Cardiac muscle cell (in vitro differentiated cells and primary cell): ENCODE data around the gene SV2A. TPM values are rescaled to one million over a fixed set of nuclear protein-coding genes. Genes with fewer than 3 reads are reported as not detected.
"Not testable (repeated sequence)": the region's sequence is repeated elsewhere in the genome, so short reads cannot be mapped to it uniquely, and the experiment has no call there.

Experiments used
- DNase-seq, 2 donors: peaks; one replicate each; pipeline versions ENCODE4 v3.0.0 to v3.0.0-alpha.2; 2010 to 2017; ENCODE audit warnings: low read depth in 1 of 2, low spot score in 1 of 2
- H3K27ac ChIP-seq: fragments of 200-600 bp; sonication (generic); 2 replicates; pipeline ENCODE4 v1.5.1; 2016
- H3K27me3 ChIP-seq: fragments of 200-600 bp; sonication (generic); 2 replicates; pipeline ENCODE4 v1.6.0; 2016; ENCODE audit warnings: control low read depth
- H3K36me3 ChIP-seq: fragments of 200-600 bp; sonication (generic); 2 replicates; pipeline ENCODE4 v1.5.1; 2016; ENCODE audit warnings: control low read depth
- H3K4me1 ChIP-seq: fragments of 200-600 bp; sonication (generic); 2 replicates; pipeline ENCODE4 v1.8.1; 2017; ENCODE audit warnings: low read depth, mild to moderate bottlenecking, mixed run types
- H3K4me3 ChIP-seq: fragments of 200-600 bp; sonication (generic); 2 replicates; pipeline ENCODE4 v1.5.1; 2016; ENCODE audit warnings: mild to moderate bottlenecking
- H3K9me3 ChIP-seq: fragments of 200-600 bp; sonication (generic); 2 replicates; pipeline ENCODE4 v1.5.1; 2017; ENCODE audit warnings: low read depth, mild to moderate bottlenecking, control low read depth
- polyA plus RNA-seq: library from polyadenylated mRNA; unstranded; fragments of >200 nt; fragmentation: Nextera tagmentation; extraction: Ambion mirVana; gene quantifications from 2 replicates; pipeline ENCODE4 v1.2.1, GENCODE V29; 2016
- total RNA-seq: library from RNA; depleted of rRNA; stranded (reverse); fragments of >200 nt; gene quantifications from 2 replicates; pipeline ENCODE4 v1.2.3, GENCODE V29; 2016
- TF ChIP-seq, protein P1 (sequence below): IDR thresholded peaks from 2 replicates; pipeline ENCODE4 v1.5.1; 2012; ENCODE audit warnings: low read depth, mild to moderate bottlenecking, low read length

SV2A gene
- total and polyA plus RNA-seq, 2 experiments from 2014 or later, result 19.2 to 23.3 TPM

DNA sequence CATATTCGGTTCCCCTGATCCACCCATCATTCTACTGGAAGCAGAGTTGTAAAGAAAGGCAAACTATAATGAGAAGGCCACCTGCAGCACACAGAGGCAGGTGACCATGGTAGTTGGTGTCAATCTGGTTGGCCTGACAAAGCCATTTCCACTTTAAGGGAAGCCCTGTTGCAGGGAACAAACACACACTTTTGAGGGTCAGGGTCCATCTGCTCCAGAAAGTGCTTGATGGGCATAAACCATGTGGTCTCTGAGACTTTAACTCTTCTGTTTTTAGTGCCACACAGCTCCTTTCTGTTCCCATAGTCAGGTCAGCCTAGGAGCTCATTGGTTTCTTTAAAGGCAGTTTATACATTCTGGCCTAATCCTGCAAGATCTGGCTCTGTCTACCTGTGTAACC is 35.8 kb downstream of the SV2A start:
- no peak for DNase-seq
- H3K4me3 ChIP-seq, result no peak overlapping the region
- no peaks in the 10 kb centered on the region for H3K27me3 ChIP-seq
- no peaks in the 10 kb centered on the region for H3K4me1 ChIP-seq
- no peaks in the 10 kb centered on the region for H3K36me3 ChIP-seq
- no peak overlapping the region for H3K27ac ChIP-seq
- TF ChIP-seq, protein P1, sequence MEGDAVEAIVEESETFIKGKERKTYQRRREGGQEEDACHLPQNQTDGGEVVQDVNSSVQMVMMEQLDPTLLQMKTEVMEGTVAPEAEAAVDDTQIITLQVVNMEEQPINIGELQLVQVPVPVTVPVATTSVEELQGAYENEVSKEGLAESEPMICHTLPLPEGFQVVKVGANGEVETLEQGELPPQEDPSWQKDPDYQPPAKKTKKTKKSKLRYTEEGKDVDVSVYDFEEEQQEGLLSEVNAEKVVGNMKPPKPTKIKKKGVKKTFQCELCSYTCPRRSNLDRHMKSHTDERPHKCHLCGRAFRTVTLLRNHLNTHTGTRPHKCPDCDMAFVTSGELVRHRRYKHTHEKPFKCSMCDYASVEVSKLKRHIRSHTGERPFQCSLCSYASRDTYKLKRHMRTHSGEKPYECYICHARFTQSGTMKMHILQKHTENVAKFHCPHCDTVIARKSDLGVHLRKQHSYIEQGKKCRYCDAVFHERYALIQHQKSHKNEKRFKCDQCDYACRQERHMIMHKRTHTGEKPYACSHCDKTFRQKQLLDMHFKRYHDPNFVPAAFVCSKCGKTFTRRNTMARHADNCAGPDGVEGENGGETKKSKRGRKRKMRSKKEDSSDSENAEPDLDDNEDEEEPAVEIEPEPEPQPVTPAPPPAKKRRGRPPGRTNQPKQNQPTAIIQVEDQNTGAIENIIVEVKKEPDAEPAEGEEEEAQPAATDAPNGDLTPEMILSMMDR, result no peak
- no peaks in the 10 kb centered on the region for H3K9me3 ChIP-seq

DNA sequence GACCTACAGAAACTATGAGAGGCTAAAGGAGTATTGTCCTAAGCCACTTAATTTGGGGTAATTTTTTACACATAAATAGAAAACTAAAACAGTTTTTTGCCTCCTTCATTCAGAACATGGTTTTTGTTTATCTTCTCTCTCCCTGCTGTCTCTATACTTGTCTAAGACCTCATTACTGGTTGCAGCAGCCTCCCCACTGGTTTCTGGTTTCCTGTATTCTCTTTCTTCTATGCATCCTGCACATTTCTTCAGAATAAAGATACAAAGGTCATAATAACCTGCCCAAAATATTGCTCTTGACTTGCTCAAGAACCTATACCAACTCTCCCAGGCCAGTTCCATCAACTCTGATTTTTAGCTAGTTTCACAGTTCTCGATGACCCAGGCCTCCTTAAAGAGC is 38.1 kb downstream of the SV2A start:
- no peaks in the 10 kb centered on the region for H3K4me1 ChIP-seq
- no peak for DNase-seq
- H3K36me3 ChIP-seq, result no peaks in the 10 kb centered on the region
- H3K9me3 ChIP-seq, result no peaks in the 10 kb centered on the region
- H3K4me3 ChIP-seq, result no peak overlapping the region
- TF ChIP-seq, protein P1, result no peak
- no peak overlapping the region for H3K27ac ChIP-seq
- no peaks in the 10 kb centered on the region for H3K27me3 ChIP-seq

DNA sequence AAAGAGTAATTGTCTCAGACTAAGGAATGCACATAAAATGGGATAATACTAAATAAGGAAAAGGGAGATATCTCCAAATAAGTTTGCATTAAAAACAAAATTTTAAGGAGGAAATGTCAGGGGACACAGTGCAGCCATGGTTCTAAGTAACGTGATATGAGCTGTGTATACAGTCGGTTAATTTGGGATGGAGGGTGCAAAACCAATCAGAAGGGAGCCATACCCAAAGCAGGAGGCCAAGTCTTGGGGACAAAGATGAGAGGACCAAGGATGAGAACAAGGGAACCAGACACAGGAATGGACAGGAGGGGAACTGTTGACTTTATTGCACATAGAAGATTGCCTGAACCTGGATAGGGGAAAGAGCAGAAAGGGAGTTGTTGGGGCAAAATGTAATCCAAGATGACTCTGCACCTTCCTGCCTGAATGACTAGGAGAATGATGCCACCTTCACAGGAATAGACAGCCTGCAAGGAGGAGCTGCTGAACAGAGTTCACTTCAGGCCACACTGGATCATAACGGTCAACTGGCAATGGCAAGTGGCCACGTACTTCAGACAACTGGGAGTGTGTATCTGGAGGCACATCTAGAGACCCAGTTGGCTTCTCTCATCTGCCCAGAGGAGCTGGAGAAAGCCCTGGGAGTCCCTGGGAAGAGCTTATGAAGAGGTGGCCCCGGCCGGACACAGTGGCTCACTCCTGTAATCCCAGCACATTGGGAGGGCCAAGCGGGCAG is 40.3 kb downstream of the SV2A start:
- no peak for DNase-seq
- TF ChIP-seq, protein P1, result no peak
- no peak overlapping the region for H3K4me3 ChIP-seq
- H3K27ac ChIP-seq, result no peak overlapping the region
- no peaks in the 10 kb centered on the region for H3K4me1 ChIP-seq
- no peaks in the 10 kb centered on the region for H3K9me3 ChIP-seq
- no peaks in the 10 kb centered on the region for H3K36me3 ChIP-seq
- H3K27me3 ChIP-seq, result no peaks in the 10 kb centered on the region

DNA sequence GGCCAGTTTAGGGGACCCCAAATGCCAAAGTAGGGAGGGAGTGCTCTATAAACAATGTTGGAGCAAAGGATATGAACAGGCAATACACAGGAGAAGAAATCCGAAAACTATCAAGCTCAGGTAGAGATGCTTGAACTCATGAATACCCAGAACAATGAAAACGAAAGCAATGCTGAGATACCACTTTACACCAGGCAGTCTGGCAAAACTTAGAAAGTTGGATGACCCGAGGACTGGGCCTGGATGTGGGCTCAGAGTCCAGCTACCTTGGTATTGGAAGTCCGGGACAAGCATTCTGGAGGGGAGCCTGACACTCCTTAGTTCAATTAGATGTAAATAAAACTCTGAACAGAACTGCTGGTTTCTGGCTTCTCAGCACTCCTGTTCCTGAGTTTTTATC is 44.6 kb downstream of the SV2A start:
- not testable (repeated sequence) for H3K27me3 ChIP-seq, H3K4me3 ChIP-seq, H3K27ac ChIP-seq, H3K36me3 ChIP-seq, H3K9me3 ChIP-seq, H3K4me1 ChIP-seq, DNase-seq

DNA sequence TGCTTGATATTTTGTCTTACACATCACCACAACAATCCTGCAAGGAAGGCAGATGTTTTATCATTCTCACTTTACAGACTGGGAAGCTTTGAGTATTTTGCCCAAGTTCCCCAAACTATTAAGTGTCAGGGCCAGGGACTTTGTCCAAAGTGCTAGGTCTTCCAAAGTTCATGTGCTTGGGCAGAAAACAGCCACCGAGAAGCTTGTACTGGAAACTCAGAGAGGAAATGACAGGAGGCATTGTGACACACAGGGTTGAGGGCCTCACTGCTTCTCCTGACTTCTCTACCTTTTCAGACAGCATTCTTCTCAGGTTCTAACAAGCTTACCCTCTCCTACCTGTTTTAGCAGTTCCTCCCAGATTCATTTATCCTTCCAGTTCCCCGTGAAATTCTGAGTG is 50.8 kb downstream of the SV2A start:
- not testable (repeated sequence) for H3K4me3 ChIP-seq, H3K4me1 ChIP-seq, H3K27me3 ChIP-seq, DNase-seq, H3K36me3 ChIP-seq, H3K9me3 ChIP-seq, H3K27ac ChIP-seq

DNA sequence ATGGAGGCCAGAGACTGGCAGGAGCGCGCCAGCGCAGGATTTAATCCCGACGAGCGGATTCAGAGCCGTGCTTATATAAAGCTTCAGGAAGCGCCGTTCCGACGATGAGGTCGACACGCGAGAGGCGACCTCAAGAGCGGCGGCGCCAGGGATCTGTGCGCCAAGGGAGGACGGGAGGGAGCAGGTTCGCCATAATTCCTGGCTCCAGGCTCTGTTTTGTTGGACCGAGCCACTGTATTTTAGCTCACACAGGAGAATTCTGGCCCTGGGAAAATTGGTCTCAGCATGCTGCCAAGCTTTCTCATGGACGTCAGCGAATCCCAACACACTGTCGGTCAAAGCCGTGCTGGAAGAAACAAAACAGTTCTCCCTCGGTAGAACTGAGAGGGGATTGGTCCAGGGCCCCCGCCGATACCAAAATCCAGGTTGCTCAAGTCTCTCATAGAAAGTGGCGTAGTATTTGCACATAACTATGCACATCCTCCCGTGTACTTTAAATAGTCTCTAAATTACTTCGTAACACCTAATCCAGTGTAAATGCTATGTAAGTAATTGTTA is 56.1 kb downstream of the SV2A start:
- not testable (repeated sequence) for H3K4me3 ChIP-seq, H3K9me3 ChIP-seq, H3K36me3 ChIP-seq, H3K27ac ChIP-seq, H3K4me1 ChIP-seq, DNase-seq, H3K27me3 ChIP-seq

DNA sequence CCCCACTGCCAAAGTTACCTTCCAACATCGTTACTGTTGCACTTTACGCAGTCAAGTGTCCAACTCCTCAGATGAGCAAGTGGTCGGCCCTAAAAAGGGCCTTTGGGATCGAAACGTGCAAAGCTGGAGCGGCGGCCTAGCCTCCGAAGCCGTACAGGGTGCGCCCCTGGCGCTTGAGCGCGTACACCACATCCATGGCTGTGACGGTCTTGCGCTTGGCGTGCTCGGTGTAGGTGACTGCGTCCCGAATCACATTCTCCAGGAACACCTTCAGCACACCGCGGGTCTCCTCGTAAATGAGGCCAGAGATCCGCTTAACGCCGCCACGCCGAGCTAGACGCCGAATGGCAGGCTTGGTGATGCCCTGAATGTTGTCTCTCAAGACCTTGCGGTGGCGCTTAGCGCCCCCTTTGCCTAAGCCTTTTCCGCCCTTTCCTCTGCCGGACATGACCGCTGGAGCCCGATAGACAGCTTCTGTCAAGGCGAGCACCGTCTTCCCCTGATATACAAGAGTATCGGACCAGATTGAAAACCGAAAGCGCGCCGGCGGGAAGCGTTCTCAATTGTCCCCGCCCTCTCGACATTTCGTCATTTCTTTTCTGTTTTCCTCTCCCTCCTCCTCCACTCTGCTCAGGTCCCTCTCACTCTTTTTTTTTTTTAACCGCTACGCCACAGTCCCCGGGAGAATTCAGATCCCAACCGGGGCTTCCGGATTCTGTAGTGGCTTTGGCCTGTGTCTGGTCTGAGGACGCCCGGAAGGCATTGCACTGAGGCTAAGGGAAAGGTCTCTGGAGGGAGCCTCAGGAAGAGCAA is 56.8 kb downstream of the SV2A start:
- not testable (repeated sequence) for H3K27me3 ChIP-seq, DNase-seq, H3K4me1 ChIP-seq, H3K4me3 ChIP-seq, H3K27ac ChIP-seq, H3K36me3 ChIP-seq, H3K9me3 ChIP-seq

DNA sequence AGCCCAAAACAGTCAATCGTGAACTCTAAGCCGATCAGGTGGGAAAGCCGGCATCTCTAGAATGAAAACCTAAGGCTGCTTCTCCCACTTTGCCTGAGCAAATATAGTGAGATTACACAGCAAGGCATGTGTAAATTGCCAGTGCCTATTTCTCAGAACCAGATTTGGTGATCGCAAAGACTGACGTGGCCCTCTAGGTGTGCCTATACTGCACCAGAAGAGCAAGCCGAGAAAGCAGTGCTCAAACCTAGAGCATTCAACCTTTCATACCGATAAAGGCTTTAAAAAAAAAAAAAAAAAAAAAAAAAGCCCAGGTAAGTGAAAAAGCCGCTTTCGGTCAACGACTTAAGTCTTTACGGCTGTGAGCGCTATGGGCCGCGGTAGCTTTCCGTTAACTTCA is 57.4 kb downstream of the SV2A start:
- not testable (repeated sequence) for DNase-seq, H3K9me3 ChIP-seq, H3K36me3 ChIP-seq, H3K4me3 ChIP-seq, H3K27ac ChIP-seq, H3K4me1 ChIP-seq, H3K27me3 ChIP-seq
